Panc1 (cell line): Measurements from ENCODE around the gene NDUFA13. TPM values are rescaled to one million over a fixed set of nuclear protein-coding genes. Genes with fewer than 3 reads are reported as not detected.

ENCODE experiments used
- ATAC-seq: fragments of 200-7000 bp; cut with Tn5 transposase; 2 replicates; pipeline ENCODE4 v1.9.1; 2020; ENCODE audit warnings: mild to moderate bottlenecking, moderate library complexity
- BruUV-seq: library from RNA; stranded (reverse); fragments of 400-500 nt; replicated peaks from 2 replicates; lab custom pipeline; 2021; lab: Mats Ljungman, UMichigan
- CTCF ChIA-PET: fragments of 300-600 bp; sonication (Branson Sonifier 250); formaldehyde crosslinking; loops from one replicate; lab custom pipeline; 2022; ENCODE audit warnings: antibody characterized with exemption; lab: Charles Lee
- POLR2A ChIA-PET: fragments of 300-600 bp; sonication (Branson Sonifier 250); formaldehyde crosslinking; loops from one replicate; lab custom pipeline; 2022; ENCODE audit warnings: antibody characterized with exemption; lab: Charles Lee
- DNase-seq: peaks from one replicate; pipeline ENCODE4 v3.0.0-alpha.2; 2010; ENCODE audit warnings: low read depth, low spot score
- H3K27ac ChIP-seq: 2 replicates; pipeline ENCODE4 v1.5.1; 2011; ENCODE audit warnings: mild to moderate bottlenecking, low read length, inconsistent platforms
- H3K27me3 ChIP-seq: fragments of 200-500 bp; sonication (Bioruptor generic); 2 replicates; pipeline ENCODE4 v1.6.0; 2014; ENCODE audit warnings: low read length, inconsistent platforms; ENCODE audit not compliant: control insufficient read depth, insufficient read depth
- H3K36me3 ChIP-seq: fragments of 200-500 bp; sonication (Bioruptor generic); 2 replicates; pipeline ENCODE4 v1.5.1; 2014; ENCODE audit warnings: inconsistent platforms, mild to moderate bottlenecking, low read length, moderate library complexity; ENCODE audit not compliant: control insufficient read depth, insufficient read depth
- H3K4me1 ChIP-seq: 2 replicates; pipeline ENCODE4 v1.5.1; 2011; ENCODE audit warnings: inconsistent platforms, mild to moderate bottlenecking, low read length, moderate library complexity; ENCODE audit not compliant: control insufficient read depth, insufficient read depth
- H3K4me3 ChIP-seq, 2 experiments: 2 replicates each; pipeline ENCODE4 v1.5.1; 2011 to 2012; ENCODE audit warnings: low read depth in 2 of 2, low read length in 2 of 2, mild to moderate bottlenecking in 2 of 2, inconsistent platforms in 1 of 2, moderate library complexity in 1 of 2
- H3K9me3 ChIP-seq: fragments of 200-500 bp; sonication (Bioruptor generic); 2 replicates; pipeline ENCODE4 v1.5.1; 2014; ENCODE audit warnings: low read depth, mild to moderate bottlenecking, inconsistent platforms, low read length, moderate library complexity; ENCODE audit not compliant: control insufficient read depth, insufficient read depth
- POLR2AphosphoS5 ChIP-seq: IDR thresholded peaks from 2 replicates; pipeline ENCODE4 v1.6.1; 2012; ENCODE audit warnings: mild to moderate bottlenecking, low read depth, low read length, moderate library complexity
- SIN3A ChIP-seq: IDR thresholded peaks from 2 replicates; pipeline ENCODE4 v1.6.1; 2012; ENCODE audit warnings: low read depth, mild to moderate bottlenecking, low read length, moderate library complexity, borderline replicate concordance; ENCODE audit not compliant: insufficient read depth
- TCF7L2 ChIP-seq: IDR thresholded peaks from 2 replicates; pipeline ENCODE4 v1.6.1; 2011; ENCODE audit warnings: mild to moderate bottlenecking, low read depth, low read length, inconsistent platforms
- in situ Hi-C: cut with HindIII; loops from 2 replicates; pipeline ENCODE4 v1.10.0; 2016; ENCODE audit warnings: low sequenced_read_pairs, low pct_unique_long_range_greater_than_20kb
- intact Hi-C: fragments of 100-400 bp; cut with micrococcal nuclease; formaldehyde crosslinking; loops from one replicate; pipeline ENCODE4 v1.10.0; 2022; ENCODE audit not compliant: unreplicated experiment
- total RNA-seq: library from RNA; stranded (reverse); gene quantifications from one replicate; pipeline ENCODE4 v1.2.1, GENCODE V29; 2021; ENCODE audit not compliant: unreplicated experiment
- TF ChIP-seq, protein P1 (sequence below): fragments of 450-650 bp; IDR thresholded peaks from 2 replicates; pipeline ENCODE4 v1.5.1; 2017; ENCODE audit warnings: mild to moderate bottlenecking
- TF ChIP-seq, protein P2 (sequence below), 2 experiments: IDR thresholded peaks; 2 replicates each; pipeline ENCODE4 v1.6.1; 2011 to 2012; ENCODE audit warnings: low read depth in 2 of 2, control low read depth in 1 of 2, low read length in 1 of 2, mild to moderate bottlenecking in 1 of 2, moderate library complexity in 1 of 2; ENCODE audit not compliant: insufficient read depth in 1 of 2

The NDUFA13 gene
- total RNA-seq, 1 experiment from 2014 or later: 287 TPM

GRCh38 chr19:19477705-19478383 lies 38.2 kb upstream of the NDUFA13 start:
- H3K4me1 ChIP-seq: no peaks in the 10 kb centered on the region; the same call in 1 of the 2 replicates
- no peak overlapping the region for H3K27ac ChIP-seq
- intact Hi-C loops (no loop called here), in situ Hi-C loops (no loop called here)
- H3K4me3 ChIP-seq: no peak overlapping the region
- ATAC-seq (no peak), DNase-seq (no peak)
- no TSS peak for BruUV-seq
- CTCF ChIA-PET: no interaction called here
- no peaks in the 10 kb centered on the region for H3K36me3 ChIP-seq
- TF ChIP-seq POLR2AphosphoS5: no peak
- TF ChIP-seq, protein P1, sequence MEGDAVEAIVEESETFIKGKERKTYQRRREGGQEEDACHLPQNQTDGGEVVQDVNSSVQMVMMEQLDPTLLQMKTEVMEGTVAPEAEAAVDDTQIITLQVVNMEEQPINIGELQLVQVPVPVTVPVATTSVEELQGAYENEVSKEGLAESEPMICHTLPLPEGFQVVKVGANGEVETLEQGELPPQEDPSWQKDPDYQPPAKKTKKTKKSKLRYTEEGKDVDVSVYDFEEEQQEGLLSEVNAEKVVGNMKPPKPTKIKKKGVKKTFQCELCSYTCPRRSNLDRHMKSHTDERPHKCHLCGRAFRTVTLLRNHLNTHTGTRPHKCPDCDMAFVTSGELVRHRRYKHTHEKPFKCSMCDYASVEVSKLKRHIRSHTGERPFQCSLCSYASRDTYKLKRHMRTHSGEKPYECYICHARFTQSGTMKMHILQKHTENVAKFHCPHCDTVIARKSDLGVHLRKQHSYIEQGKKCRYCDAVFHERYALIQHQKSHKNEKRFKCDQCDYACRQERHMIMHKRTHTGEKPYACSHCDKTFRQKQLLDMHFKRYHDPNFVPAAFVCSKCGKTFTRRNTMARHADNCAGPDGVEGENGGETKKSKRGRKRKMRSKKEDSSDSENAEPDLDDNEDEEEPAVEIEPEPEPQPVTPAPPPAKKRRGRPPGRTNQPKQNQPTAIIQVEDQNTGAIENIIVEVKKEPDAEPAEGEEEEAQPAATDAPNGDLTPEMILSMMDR: no peak
- no peak for TF ChIP-seq SIN3A
- TF ChIP-seq, protein P2, sequence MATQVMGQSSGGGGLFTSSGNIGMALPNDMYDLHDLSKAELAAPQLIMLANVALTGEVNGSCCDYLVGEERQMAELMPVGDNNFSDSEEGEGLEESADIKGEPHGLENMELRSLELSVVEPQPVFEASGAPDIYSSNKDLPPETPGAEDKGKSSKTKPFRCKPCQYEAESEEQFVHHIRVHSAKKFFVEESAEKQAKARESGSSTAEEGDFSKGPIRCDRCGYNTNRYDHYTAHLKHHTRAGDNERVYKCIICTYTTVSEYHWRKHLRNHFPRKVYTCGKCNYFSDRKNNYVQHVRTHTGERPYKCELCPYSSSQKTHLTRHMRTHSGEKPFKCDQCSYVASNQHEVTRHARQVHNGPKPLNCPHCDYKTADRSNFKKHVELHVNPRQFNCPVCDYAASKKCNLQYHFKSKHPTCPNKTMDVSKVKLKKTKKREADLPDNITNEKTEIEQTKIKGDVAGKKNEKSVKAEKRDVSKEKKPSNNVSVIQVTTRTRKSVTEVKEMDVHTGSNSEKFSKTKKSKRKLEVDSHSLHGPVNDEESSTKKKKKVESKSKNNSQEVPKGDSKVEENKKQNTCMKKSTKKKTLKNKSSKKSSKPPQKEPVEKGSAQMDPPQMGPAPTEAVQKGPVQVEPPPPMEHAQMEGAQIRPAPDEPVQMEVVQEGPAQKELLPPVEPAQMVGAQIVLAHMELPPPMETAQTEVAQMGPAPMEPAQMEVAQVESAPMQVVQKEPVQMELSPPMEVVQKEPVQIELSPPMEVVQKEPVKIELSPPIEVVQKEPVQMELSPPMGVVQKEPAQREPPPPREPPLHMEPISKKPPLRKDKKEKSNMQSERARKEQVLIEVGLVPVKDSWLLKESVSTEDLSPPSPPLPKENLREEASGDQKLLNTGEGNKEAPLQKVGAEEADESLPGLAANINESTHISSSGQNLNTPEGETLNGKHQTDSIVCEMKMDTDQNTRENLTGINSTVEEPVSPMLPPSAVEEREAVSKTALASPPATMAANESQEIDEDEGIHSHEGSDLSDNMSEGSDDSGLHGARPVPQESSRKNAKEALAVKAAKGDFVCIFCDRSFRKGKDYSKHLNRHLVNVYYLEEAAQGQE (IDR thresholded peaks at IDR 0.05; ENCODE audit: insufficient read depth in 1 of 2, low read depth in 2 of 2, low read length in 1 of 2): no peak
- TF ChIP-seq TCF7L2: no peak
- POLR2A ChIA-PET: no interaction called here
- H3K9me3 ChIP-seq: no peaks in the 10 kb centered on the region
- H3K27me3 ChIP-seq: no peaks in the 10 kb centered on the region

DNA sequence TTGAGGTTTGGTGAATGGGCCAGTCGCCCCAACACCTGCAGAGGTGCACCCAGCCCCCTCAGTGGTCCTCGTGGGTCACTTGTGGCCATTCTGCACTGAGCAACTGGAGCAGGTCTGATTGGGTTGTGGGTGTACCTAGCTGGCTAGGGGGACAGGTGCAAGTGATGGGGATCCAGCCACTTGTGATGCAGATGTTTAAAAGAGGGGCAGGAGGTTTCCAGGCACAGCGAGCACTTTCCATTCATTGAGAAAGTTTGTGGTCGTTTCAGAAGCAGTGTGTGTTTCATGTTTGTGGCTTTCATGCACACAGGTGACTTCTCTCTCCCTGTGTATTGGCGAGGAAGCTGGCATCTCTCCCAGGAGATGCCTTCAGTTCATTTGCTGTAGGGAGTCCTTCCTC lies 35.3 kb upstream of the NDUFA13 start:
- DNase-seq (no peak), ATAC-seq (no peak)
- H3K9me3 ChIP-seq: no peaks in the 10 kb centered on the region
- no TSS peak for BruUV-seq
- ChIA-PET POLR2A (no interaction called here), CTCF (no interaction called here)
- H3K36me3 ChIP-seq: no peaks in the 10 kb centered on the region
- no peak overlapping the region for H3K27ac ChIP-seq
- H3K4me1 ChIP-seq: peaks cover 7% of the 10 kb centered on the region; the same call in 1 of the 2 replicates
- in situ Hi-C loops (no loop called here), intact Hi-C loops (no loop called here)
- TF ChIP-seq, protein P2 (IDR thresholded peaks at IDR 0.05; ENCODE audit: insufficient read depth in 1 of 2, low read depth in 2 of 2, low read length in 1 of 2): no peak
- TF ChIP-seq, protein P1: no peak
- no peak for TF ChIP-seq SIN3A
- TF ChIP-seq TCF7L2: no peak
- TF ChIP-seq POLR2AphosphoS5: no peak
- no peaks in the 10 kb centered on the region for H3K27me3 ChIP-seq
- no peak overlapping the region for H3K4me3 ChIP-seq
